GM19397 (cell line): ENCODE results near the gene PES1.
"Not testable (repeated sequence)": the region's sequence is repeated elsewhere in the genome, so short reads cannot be mapped to it uniquely, and the experiment has no call there.

Source experiments
- ATAC-seq: cut with Tn5 transposase; IDR thresholded peaks from one replicate; pipeline ENCODE4 v1.9.1; 2021; ENCODE audit warnings: mild to moderate bottlenecking, moderate library complexity; ENCODE audit not compliant: unreplicated experiment

Gene PES1

GRCh38 chr22:30556388-30556787, 35.3 kb downstream of the PES1 start:
- ATAC-seq, result no peak

DNA sequence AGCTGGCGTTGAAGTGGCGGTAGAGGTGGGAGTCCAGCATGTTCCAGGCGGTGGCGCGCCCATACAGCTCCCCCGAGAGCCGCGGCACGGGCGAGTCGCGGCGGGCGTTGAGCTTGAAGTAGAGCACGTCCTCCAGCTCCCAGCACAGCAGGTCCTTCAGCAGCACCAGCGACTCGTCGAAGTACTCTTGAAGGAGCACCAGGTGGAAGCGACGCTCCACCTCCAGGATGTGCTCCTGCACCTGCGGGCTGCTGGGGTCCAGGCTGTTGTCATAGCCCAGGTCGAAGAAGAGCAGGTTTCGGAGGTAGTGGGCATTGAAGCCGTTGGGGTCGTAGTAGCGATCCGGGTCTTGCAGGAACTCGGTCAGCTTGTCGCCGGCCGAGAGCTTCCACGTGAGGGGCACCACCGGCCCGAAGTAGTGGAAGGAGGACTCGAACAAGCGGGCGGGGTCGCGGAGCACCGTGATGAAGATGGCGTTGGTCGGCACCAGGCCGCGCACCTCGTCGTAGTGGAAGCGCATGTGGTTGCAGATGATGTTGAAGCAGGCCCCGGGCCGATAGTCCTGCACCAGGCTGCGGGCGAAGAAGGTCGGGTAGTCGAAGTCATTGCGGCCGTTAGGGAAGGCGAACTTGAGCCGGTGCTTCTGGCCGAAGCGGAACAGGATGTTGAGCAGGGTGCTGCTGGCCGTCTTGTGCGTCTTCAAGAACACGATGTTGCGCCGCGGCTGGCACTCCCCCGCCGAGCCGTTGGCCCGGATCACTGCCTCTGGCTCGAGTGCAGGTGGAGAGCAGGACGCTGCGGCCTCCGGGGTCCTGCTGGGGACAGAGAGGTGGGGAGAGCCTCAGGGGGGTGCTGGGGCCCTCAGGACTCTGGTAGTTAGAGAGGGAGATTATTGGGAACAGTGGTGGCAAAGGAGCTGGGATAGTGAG, 36.2 kb downstream of the PES1 start:
- ATAC-seq, result no peak

DNA sequence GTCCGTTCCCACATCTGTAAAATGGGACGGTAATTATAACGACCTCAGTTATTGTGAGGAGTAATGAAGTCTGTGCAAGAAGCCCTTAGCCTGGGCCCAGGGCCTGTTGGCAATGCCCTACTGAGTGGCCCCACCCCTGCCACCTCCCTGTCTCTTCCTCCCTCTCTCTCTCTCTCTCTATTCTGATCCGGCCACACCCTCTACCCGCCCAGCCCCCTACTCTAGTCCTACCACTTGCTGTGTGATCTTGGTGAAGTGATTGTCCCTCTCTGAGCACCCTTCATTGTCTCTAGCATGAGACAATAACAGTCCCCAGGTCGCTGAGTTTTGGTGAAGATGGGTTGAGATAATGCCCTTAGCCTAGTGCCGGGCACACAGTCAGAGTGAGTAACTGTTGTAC, 37.7 kb downstream of the PES1 start:
- no peak for ATAC-seq

DNA sequence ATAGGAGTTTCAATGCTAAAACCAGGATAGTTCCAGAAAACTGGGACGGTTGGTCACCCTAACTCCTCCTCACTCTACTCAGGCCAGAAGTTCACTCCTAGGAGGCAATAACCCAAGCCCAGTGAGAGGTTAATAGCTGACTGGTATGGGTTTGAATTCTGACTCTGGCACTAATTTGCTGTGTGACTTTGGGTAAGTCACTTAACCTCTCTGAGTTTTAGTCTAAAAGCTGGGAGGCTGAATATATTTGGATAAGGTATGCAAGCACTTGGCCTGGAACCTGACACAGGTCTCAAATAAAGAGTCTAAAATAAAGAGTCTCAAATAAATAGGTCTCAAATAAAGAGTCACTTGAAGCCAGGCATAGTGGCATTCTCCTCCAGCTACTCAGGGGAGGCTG, 39.0 kb downstream of the PES1 start:
- ATAC-seq, result no peak

DNA sequence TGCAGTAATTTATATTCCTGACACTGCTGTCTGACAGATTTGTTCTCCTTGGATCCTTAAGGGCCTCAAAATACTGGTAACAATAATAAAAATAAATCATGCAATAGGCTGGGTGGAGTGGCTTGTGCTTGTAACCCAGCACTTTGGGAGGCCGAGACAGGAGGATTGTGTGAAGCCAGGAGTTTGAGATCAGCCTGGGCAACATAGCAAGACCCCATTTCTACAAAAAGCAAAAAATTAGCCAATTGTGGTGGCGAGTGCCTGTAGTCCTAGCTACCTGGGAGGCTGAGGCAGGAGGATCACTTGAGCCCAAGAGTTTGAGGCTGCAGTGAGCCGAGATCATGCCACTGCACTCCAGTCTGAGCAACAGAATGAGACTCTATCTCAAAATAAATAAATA, 39.9 kb downstream of the PES1 start:
- ATAC-seq, result not testable (repeated sequence)

DNA sequence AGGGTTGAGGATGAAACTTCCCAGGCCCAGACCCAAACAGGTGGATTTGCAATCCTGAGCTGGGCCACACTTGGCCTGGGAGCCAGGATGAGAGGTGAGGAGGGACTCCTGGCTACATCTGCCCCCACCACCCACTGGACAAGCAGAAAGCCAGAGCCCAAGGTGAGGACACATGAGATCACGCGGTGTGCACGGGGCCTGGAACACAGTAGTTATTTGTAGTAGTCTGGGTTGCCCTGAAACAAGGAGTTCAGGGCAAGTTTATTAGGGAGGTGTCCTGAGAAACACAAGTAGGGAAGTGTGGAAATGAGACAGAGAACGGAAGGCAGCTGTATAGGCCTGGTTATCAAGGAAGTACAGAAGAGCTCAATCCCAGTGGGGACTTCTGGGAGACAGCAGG, 44.5 kb downstream of the PES1 start:
- no peak for ATAC-seq

GRCh38 chr22:30546616-30547015, 45.1 kb downstream of the PES1 start, which contains the start of gene SEC14L6:
Gene SEC14L6 (minus strand): TSS chr22:30546741. CDS start chr22:30546682, 59 bp downstream.
- no peak for ATAC-seq

GRCh38 chr22:30542811-30543188, 48.9 kb downstream of the PES1 start:
- no peak for ATAC-seq

DNA sequence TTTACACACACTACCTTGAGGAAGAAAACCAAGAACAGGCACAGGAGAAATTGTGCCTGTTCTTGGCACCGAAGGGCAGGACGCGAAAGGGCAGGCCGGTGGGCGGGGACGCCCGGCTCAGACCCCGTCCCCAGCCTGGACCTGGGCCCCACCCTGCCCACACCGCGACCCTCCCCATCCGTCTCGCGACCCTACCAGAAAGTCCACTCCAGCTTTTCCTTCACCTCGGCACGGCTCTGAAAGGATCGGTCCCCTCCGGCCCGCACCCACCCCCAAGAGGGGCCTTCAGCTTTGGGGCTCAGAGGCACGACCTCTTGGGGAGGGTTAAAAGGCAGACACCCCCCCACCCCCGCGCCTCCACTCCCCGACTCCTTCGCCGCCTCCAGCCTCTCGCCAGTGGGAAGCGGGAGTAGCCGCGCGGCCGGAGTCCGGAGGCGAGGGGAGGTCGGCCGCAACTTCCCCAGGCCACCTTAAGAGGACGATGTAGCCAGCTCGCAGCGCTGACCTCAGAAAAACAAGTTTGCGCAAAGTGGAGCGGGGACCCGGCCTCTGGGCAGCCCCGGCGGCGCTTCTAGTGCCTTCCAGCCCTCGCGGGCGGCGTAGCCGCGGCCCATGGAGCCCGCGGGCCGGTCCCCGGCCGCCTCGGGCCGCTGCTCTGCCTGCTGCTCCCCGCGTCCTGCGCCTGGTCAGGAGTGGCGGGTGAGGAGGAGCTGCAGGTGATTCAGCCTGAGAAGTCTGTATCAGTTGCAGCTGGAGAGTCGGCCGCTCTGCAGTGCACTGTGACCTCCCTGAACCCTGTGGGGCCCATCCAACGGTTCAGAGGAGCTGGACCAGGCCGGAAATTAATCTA, 49.5 kb downstream of the PES1 start:
- no peak for ATAC-seq

DNA sequence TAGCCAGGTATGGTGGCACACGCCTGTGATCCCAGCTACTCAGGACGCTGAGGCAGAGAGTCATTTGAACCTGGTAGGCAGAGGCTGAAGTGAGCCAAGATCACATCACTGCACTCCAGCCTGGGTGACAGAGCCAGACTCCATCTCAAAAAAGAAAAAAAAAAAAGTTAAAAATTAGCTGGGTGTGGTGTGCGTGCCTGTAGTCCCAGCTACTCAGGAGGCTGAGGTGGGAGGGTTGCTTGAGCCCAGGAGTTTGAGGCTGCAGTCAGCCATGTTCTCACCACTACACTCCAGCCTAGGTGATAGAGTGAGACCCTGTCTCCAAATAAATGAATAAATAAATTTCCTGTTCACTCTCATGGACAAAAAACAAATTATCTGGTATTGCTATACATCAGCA, 50.2 kb downstream of the PES1 start:
- not testable (repeated sequence) for ATAC-seq

DNA sequence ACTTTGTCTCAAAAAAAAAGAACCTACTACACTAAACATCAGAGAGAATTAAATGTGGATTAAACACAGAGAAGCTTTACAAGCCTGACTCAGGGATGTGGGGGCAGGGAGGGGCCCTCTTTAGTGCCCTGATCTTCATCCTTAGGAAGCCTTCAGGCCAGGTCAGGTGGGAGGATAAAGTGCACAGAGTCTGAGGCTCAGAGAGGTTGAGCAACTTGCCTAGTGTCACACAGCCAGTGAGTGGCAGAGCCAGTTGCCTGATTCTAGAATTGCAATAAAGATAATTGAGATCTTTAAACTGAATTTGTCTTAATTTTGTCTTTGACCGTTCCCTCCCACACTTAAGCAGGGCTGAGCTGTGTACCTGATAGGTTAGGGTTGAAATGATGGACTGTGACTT, 52.3 kb downstream of the PES1 start:
- ATAC-seq, result no peak

GRCh38 chr22:30538280-30538679, 53.4 kb downstream of the PES1 start:
- ATAC-seq, result no peak

- no peak for ATAC-seq
Measured at GRCh38 chr22:30537083-30537731, 54.5 kb downstream of the PES1 start.

- ATAC-seq, result no peak
Measured at GRCh38 chr22:30535182-30535581, 56.5 kb downstream of the PES1 start.

GRCh38 chr22:30531651-30532608, 59.8 kb downstream of the PES1 start:
- ATAC-seq, result no peak

GRCh38 chr22:30526656-30527055, 65.1 kb downstream of the PES1 start:
- no peak for ATAC-seq
